22Rv1 (cell line): ENCODE results near the gene PRDM15.

Experiments used
- H3K27ac ChIP-seq: fragments of 450-650 bp; 2 replicates; pipeline ENCODE4 v1.5.1; 2017
- ZFX ChIP-seq: fragments of 450-650 bp; IDR thresholded peaks from 2 replicates; pipeline ENCODE4 v1.6.1; 2017; ENCODE audit warnings: antibody characterized with exemption, borderline replicate concordance
- TF ChIP-seq, protein P1 (sequence below): fragments of 450-650 bp; IDR thresholded peaks from 2 replicates; pipeline ENCODE4 v1.5.1; 2017; ENCODE audit warnings: mild to moderate bottlenecking

Gene PRDM15

GRCh38 chr21:41753006-41753898, 125.9 kb downstream of the PRDM15 start:
- H3K27ac ChIP-seq = no peak overlapping the region
- TF ChIP-seq, protein P1, sequence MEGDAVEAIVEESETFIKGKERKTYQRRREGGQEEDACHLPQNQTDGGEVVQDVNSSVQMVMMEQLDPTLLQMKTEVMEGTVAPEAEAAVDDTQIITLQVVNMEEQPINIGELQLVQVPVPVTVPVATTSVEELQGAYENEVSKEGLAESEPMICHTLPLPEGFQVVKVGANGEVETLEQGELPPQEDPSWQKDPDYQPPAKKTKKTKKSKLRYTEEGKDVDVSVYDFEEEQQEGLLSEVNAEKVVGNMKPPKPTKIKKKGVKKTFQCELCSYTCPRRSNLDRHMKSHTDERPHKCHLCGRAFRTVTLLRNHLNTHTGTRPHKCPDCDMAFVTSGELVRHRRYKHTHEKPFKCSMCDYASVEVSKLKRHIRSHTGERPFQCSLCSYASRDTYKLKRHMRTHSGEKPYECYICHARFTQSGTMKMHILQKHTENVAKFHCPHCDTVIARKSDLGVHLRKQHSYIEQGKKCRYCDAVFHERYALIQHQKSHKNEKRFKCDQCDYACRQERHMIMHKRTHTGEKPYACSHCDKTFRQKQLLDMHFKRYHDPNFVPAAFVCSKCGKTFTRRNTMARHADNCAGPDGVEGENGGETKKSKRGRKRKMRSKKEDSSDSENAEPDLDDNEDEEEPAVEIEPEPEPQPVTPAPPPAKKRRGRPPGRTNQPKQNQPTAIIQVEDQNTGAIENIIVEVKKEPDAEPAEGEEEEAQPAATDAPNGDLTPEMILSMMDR = no peak
- no peak for TF ChIP-seq ZFX

GRCh38 chr21:41752231-41752681, 126.9 kb downstream of the PRDM15 start:
- no peak overlapping the region for H3K27ac ChIP-seq
- TF ChIP-seq, protein P1 = no peak
- no peak for TF ChIP-seq ZFX

DNA sequence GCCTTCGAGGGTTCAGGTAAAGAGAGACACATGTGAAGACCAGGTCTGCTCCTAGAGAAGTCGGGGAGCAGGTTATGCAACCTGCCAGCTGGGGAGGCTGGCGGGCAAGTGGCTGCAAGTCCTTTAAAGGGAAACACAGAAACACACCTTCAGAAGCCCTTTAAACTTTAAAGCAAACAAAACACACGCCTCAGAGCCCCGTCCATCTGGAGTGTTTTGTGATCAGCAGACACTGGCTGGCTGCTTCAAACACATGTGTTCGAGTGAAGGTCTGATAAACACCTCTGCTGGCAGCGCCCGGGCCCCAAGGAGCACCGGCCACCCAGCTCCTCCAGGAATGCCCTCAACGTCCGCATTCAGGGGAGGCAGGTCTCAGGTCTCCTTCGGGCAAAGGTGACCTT, 127.5 kb downstream of the PRDM15 start:
- TF ChIP-seq ZFX = no peak
- TF ChIP-seq, protein P1 = no peak
- no peak overlapping the region for H3K27ac ChIP-seq

DNA sequence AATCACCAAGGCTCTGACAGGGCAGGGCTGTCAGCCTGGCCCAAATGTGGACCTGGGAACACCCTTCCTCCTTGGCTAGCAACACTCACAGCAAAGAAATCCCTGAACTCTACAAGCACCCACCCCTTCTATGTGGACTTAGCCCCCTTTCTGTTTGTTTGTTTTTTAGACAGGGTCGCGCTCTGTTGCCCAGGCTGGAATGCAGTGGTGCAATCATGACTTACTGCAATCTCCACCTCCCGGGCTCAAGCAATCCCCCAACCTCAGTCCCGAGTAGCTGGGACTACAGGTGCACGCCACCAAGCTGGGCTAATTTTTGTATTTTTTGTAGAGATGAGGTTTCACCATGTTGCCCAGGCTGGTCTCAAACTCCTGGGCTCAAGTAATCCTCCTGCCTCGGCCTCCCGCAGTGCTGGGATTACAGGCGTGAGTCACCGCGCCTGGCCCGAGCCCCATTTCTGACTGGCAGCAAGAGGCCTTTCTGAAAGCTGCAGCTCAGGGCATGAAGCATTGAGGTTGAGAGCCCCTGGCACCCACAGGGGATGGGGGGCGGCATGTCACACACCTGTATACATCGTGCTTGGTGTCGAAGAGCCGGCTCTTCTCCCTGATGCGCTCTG, 128.5 kb downstream of the PRDM15 start:
- H3K27ac ChIP-seq = no peak overlapping the region

DNA sequence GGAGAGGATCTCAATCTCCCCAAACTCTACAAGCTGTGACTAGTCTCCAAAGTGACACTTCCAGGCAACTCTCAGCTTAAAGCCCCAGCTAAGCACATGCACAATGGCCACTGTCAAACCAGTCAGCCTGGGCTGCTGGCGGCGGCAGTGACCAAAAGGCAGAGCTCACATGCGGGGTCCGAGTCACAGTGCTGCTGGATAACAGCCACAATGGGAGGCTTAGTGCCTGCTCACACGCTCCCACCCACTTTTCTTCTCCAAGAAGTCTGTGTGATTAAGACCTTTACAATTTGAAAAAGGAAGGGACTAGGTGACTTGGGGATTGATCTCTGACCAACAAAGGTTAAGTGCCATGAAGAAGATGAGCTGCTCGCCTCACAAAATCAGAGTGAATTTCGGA, 129.1 kb downstream of the PRDM15 start:
- H3K27ac ChIP-seq = no peak overlapping the region
- TF ChIP-seq ZFX = no peak
- TF ChIP-seq, protein P1 = no peak

More for the DNA sequence above, 128.5 kb downstream of the PRDM15 start:
- TF ChIP-seq ZFX = no peak
- TF ChIP-seq, protein P1 = no peak

DNA sequence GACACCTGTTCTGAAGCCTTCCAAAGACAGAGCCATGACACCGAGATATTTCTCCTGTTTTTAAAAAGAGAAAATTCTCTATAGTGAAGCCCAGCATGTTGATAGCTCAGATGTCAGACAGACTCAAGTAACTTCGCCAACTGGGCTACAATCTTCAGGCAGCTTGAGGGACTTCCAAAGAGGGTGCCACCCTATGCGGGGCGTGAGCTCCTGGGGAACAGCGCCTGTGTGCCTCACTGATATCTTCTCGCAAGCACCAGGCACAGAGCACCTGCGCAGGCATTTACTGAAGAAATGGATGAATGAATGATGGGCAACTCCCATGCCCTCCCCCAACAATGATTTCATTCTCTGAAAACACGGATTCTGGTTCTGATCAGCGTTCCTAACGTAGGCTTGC, 129.9 kb downstream of the PRDM15 start:
- TF ChIP-seq, protein P1 = no peak
- TF ChIP-seq ZFX = no peak

More for the DNA sequence above, 129.9 kb downstream of the PRDM15 start:
- no peak overlapping the region for H3K27ac ChIP-seq
